ENCODE measurements around the gene C14orf132. TPM values are rescaled to one million over a fixed set of nuclear protein-coding genes. Genes with fewer than 3 reads are reported as not detected.

Gene C14orf132
- total and polyA plus RNA-seq, 2 of the 4 experiments (the other 2 are of a cell fraction): 6.3 to 13.5 TPM

- Histone ChIP-seq H3K56ac (ENCODE audit: extremely low read depth, insufficient read depth, low read length) (no peak overlapping the region), H3K9me1 (ENCODE audit: insufficient read depth, low read length) (peaks cover 13% of the 10 kb centered on the region), H2AFZ (replicated peaks; ENCODE audit: low read length, poor library complexity) (no peak overlapping the region), H3K4me3 (ENCODE audit: insufficient read depth, low read depth, low read length) (no peak overlapping the region), H3K18ac (ENCODE audit: low read depth, low read length) (no peak overlapping the region), H3K36me3 (ENCODE audit: control insufficient read depth, insufficient read depth, low read length) (peaks cover 16% of the 10 kb centered on the region), H3K23ac (ENCODE audit: low read depth, low read length) (no peak overlapping the region), H3K4me2 (ENCODE audit: low read depth, low read length) (no peak overlapping the region), H2BK20ac (ENCODE audit: low read depth, low read length) (no peak overlapping the region), H3K9ac (ENCODE audit: low read depth, low read length) (no peak overlapping the region), H3K27me3 (ENCODE audit: control insufficient read depth, insufficient read depth, low read length) (no peaks in the 10 kb centered on the region), H3K4ac (ENCODE audit: low read depth, low read length) (no peak overlapping the region), H2BK120ac (ENCODE audit: low read depth, low read length) (no peak overlapping the region), H3K79me1 (ENCODE audit: low read depth in 1 of 2, low read length in 2 of 2) (peaks cover 31 to 56% of the 10 kb centered on the region in 2 experiments), H3K9me3 (ENCODE audit: control insufficient read depth, insufficient read depth, low read length) (no peaks in the 10 kb centered on the region), H3K4me1 (ENCODE audit: control insufficient read depth, insufficient read depth, low read length) (peaks cover 16% of the 10 kb centered on the region), H3K27ac (ENCODE audit: insufficient read depth, low read length) (no peak overlapping the region), H2AK9ac (replicated peaks; ENCODE audit: low read depth, low read length, poor library complexity) (no peak overlapping the region), H2BK5ac (ENCODE audit: low read depth, low read length, poor library complexity, severe bottlenecking) (no peak overlapping the region), H4K8ac (ENCODE audit: low read depth in 2 of 2, low read length in 2 of 2) (no peak overlapping the region), H2AK5ac (ENCODE audit: low read depth, low read length) (no peak overlapping the region), H4K20me1 (ENCODE audit: insufficient read depth, low read length) (peaks cover 33% of the 10 kb centered on the region), H4K5ac (ENCODE audit: low read depth, low read length) (no peak overlapping the region), H3K14ac (replicated peaks; ENCODE audit: low read depth, low read length) (no peak overlapping the region), H2BK15ac (ENCODE audit: low read depth, low read length) (no peak overlapping the region), H4K91ac (ENCODE audit: insufficient read depth, low read depth, low read length) (no peak overlapping the region)
- intact Hi-C loops (cut with micrococcal nuclease): loop anchor here (5.0 kb wide), 1 partner anchor 40 kb away; no protein-coding TSS in a partner anchor
- in situ Hi-C loops (cut with MboI; ENCODE audit: low sequenced_read_pairs): no loop called here
- no TSS peak for BruUV-seq (replicated peaks)
- DNase-seq (peak; percentile 8), ATAC-seq (ENCODE audit: low read depth) (no peak)
- dilution Hi-C loops (cut with HindIII; ENCODE audit: low sequenced_read_pairs, unreplicated experiment): no loop called here
- CTCF ChIA-PET: interaction anchor here (0.9 kb wide), 1 partner anchor 10 kb away, joined by 3 read pairs; no protein-coding TSS in a partner anchor
- POLR2A ChIA-PET (ENCODE audit: unreplicated experiment): no interaction called here
- 100% methylated on average over 1 of the region's 14 CpGs; no CpG with 5 or more reads in 1 of the 2 experiments for WGBS, 2 experiments (ENCODE audit: extremely low coverage in 2 of 2, insufficient read length in 1 of 2)
- no peak for TF ChIP-seq MXI1 (IDR thresholded peaks at IDR 0.05; ENCODE audit: borderline replicate concordance, low read depth, low read length)
- no peak for TF ChIP-seq BHLHE40 (IDR thresholded peaks at IDR 0.05; ENCODE audit: low read depth, low read length)
- TF ChIP-seq RAD21 (IDR thresholded peaks at IDR 0.05; ENCODE audit: low read length): no peak
- no peak for TF ChIP-seq MAFK (IDR thresholded peaks at IDR 0.05; ENCODE audit: low read depth, low read length)
- TF ChIP-seq POLR2A (IDR thresholded peaks at IDR 0.05; ENCODE audit: low read depth, low read length): no peak
- no peak for TF ChIP-seq CTCF (conservative IDR thresholded peaks at IDR 0.05; ENCODE audit: low read depth, low read length)
- no peak for TF ChIP-seq FOS (IDR thresholded peaks at IDR 0.05; ENCODE audit: low read depth, low read length)
- no peak for TF ChIP-seq CHD1 (IDR thresholded peaks at IDR 0.05; ENCODE audit: low read depth, low read length)
- TF ChIP-seq ELK1 (IDR thresholded peaks at IDR 0.05; ENCODE audit: borderline replicate concordance, low read depth, low read length): no peak
- TF ChIP-seq SMC3 (IDR thresholded peaks at IDR 0.05; ENCODE audit: low read depth, low read length): no peak
- no peak for TF ChIP-seq RCOR1 (IDR thresholded peaks at IDR 0.05; ENCODE audit: insufficient replicate concordance, low read length)
- no peak for TF ChIP-seq MAZ (IDR thresholded peaks at IDR 0.05; ENCODE audit: borderline replicate concordance, low read depth, low read length)
- TF ChIP-seq USF2 (IDR thresholded peaks at IDR 0.05; ENCODE audit: low read depth, low read length): no peak
- no peak for TF ChIP-seq RFX5 (IDR thresholded peaks at IDR 0.05; ENCODE audit: low read depth, low read length)
These were observed 12.7 kb downstream of the C14orf132 start for GRCh38 chr14:96051642-96052540.
